HCT116 (cell line): Measurements from ENCODE around the gene ZNF462. TPM values are rescaled to one million over a fixed set of nuclear protein-coding genes. Genes with fewer than 3 reads are reported as not detected.

Source experiments
- ATAC-seq: fragments of 200-7000 bp; cut with Tn5 transposase; 2 replicates; pipeline ENCODE4 v1.9.1; 2020; ENCODE audit warnings: mild to moderate bottlenecking, moderate library complexity
- BruUV-seq: library from RNA; stranded (reverse); fragments of 400-500 nt; replicated peaks from 2 replicates; lab custom pipeline; 2021; lab: Mats Ljungman, UMichigan
- CTCF ChIA-PET: fragments of 300-600 bp; sonication (Branson Sonifier 250); formaldehyde crosslinking; loops from one replicate; lab custom pipeline; 2021; ENCODE audit warnings: antibody characterized with exemption; lab: Charles Lee
- POLR2A ChIA-PET: fragments of 300-600, 350-600 bp; sonication (Branson Sonifier 250); formaldehyde crosslinking; loops from one replicate; lab custom pipeline; 2021; ENCODE audit warnings: antibody characterized with exemption; lab: Charles Lee
- RAD21 ChIA-PET, 2 experiments: fragments of 300-600 bp; sonication (Branson Sonifier 250); formaldehyde crosslinking; loops; one replicate each; lab custom pipeline; 2023; ENCODE audit warnings: low total read pairs in 2 of 2; ENCODE audit not compliant: uncharacterized antibody in 2 of 2, unreplicated experiment in 2 of 2, low non-redundant PET in 1 of 2; lab: Charles Lee
- DNase-seq: peaks from one replicate; pipeline ENCODE4 v3.0.0-alpha.2; 2010; ENCODE audit warnings: low read depth, low spot score
- H2AFZ ChIP-seq: fragments of 200-600 bp; shearing (Covaris generic), sonication (generic); 2 replicates; pipeline ENCODE4 v1.6.1; 2017; ENCODE audit warnings: low read depth, mixed run types, mixed read lengths, antibody characterized with exemption, low read length; ENCODE audit not compliant: poor library complexity, severe bottlenecking
- H3K27ac ChIP-seq: 2 replicates; pipeline ENCODE4 v1.5.1; 2012; ENCODE audit warnings: low read depth, low read length
- H3K27me3 ChIP-seq: fragments of 200-600 bp; sonication (generic); 2 replicates; pipeline ENCODE4 v1.6.1; 2016; ENCODE audit warnings: mixed run types, low read length, mixed read lengths; ENCODE audit not compliant: insufficient read depth
- H3K36me3 ChIP-seq, 2 experiments: fragments of 200-500 bp in 1 of 2; fragments of 200-600 bp in 1 of 2; sonication (Bioruptor generic) in 1 of 2; sonication (generic) in 1 of 2; 2 replicates each; pipeline versions ENCODE4 v1.5.1 to v1.6.1; 2014 to 2016; ENCODE audit warnings: low read length in 2 of 2, inconsistent platforms in 1 of 2, mixed read lengths in 1 of 2, mixed run types in 1 of 2; ENCODE audit not compliant: insufficient read depth in 2 of 2, control insufficient read depth in 1 of 2
- H3K4me1 ChIP-seq, 2 experiments: fragments of 200-600 bp in 1 of 2; sonication (generic) in 1 of 2; 2 replicates each; pipeline versions ENCODE4 v1.5.1 to v1.6.1; 2012 to 2017; ENCODE audit warnings: low read length in 2 of 2, inconsistent platforms in 1 of 2, mild to moderate bottlenecking in 1 of 2, mixed read lengths in 1 of 2, mixed run types in 1 of 2, moderate library complexity in 1 of 2; ENCODE audit not compliant: insufficient read depth in 2 of 2, control insufficient read depth in 1 of 2
- H3K4me2 ChIP-seq: fragments of 200-600 bp; sonication (generic); 2 replicates; pipeline ENCODE4 v1.6.1; 2017; ENCODE audit warnings: mixed run types, low read length, mixed read lengths
- H3K4me3 ChIP-seq, 2 experiments: fragments of 200-600 bp in 1 of 2; sonication (generic) in 1 of 2; replicated peaks in 1 of 2; 2 replicates each; pipeline ENCODE4 v1.5.1; 2011 to 2016; ENCODE audit warnings: low read length in 2 of 2, control low read depth in 1 of 2, low read depth in 1 of 2, mild to moderate bottlenecking in 1 of 2, mixed read lengths in 1 of 2, mixed run types in 1 of 2
- H3K79me2 ChIP-seq: fragments of 200-600 bp; sonication (generic); 2 replicates; pipeline ENCODE4 v1.6.1; 2017; ENCODE audit warnings: mild to moderate bottlenecking, mixed run types, low read length, moderate library complexity, mixed read lengths; ENCODE audit not compliant: insufficient read depth
- H3K9ac ChIP-seq: fragments of 200-600 bp; sonication (generic); 2 replicates; pipeline ENCODE4 v1.6.1; 2016; ENCODE audit warnings: low read length, mixed read lengths
- H3K9me2 ChIP-seq: fragments of 200-600 bp; sonication (generic), shearing (Covaris generic); 2 replicates; pipeline ENCODE4 v1.6.1; 2017; ENCODE audit warnings: mixed run types, mild to moderate bottlenecking, moderate library complexity; ENCODE audit not compliant: insufficient read depth
- H3K9me3 ChIP-seq, 2 experiments: fragments of 200-500 bp in 1 of 2; fragments of 200-600 bp in 1 of 2; sonication (Bioruptor generic) in 1 of 2; sonication (generic) in 1 of 2; 2 replicates each; pipeline ENCODE4 v1.6.1; 2014 to 2017; ENCODE audit warnings: low read length in 2 of 2, mixed read lengths in 2 of 2, inconsistent platforms in 1 of 2, low read depth in 1 of 2, mild to moderate bottlenecking in 1 of 2, mixed run types in 1 of 2, moderate library complexity in 1 of 2; ENCODE audit not compliant: control insufficient read depth in 1 of 2, insufficient read depth in 1 of 2
- H4K20me1 ChIP-seq: fragments of 200-600 bp; sonication (generic), shearing (Covaris generic); 2 replicates; pipeline ENCODE4 v1.6.1; 2017; ENCODE audit warnings: mixed run types, mild to moderate bottlenecking, moderate library complexity; ENCODE audit not compliant: insufficient read depth
- ATF3 ChIP-seq: IDR thresholded peaks from 2 replicates; pipeline ENCODE4 v1.6.1; 2012
- FOSL1 ChIP-seq: IDR thresholded peaks from 2 replicates; pipeline ENCODE4 v1.6.1; 2012; ENCODE audit warnings: low read depth
- SIN3A ChIP-seq: IDR thresholded peaks from 2 replicates; pipeline ENCODE4 v1.6.1; 2012; ENCODE audit warnings: low read depth
- SP1 ChIP-seq: IDR thresholded peaks from 2 replicates; pipeline ENCODE4 v1.6.1; 2012; ENCODE audit warnings: low read depth
- ZBTB33 ChIP-seq: IDR thresholded peaks from 2 replicates; pipeline ENCODE4 v1.6.1; 2011; ENCODE audit warnings: mild to moderate bottlenecking, low read length, moderate library complexity; ENCODE audit not compliant: insufficient replicate concordance; ENCODE audit errors: extremely low read depth
- ZNF274 ChIP-seq: fragments of 200-500 bp; sonication (Bioruptor generic); IDR thresholded peaks from 2 replicates; pipeline ENCODE4 v1.6.1; 2014; ENCODE audit warnings: mild to moderate bottlenecking, low read depth, low read length, inconsistent platforms
- intact Hi-C: fragments of 100-400 bp; cut with micrococcal nuclease; formaldehyde crosslinking; loops from 2 replicates; pipeline ENCODE4 v1.10.0; 2022
- total RNA-seq: library from RNA; stranded (reverse); gene quantifications from one replicate; pipeline ENCODE4 v1.2.1, GENCODE V29; 2021; ENCODE audit not compliant: unreplicated experiment

Gene ZNF462
- total RNA-seq, 1 experiment from 2014 or later, result 18.1 TPM

GRCh38 chr9:106956971-106957370 lies 94.0 kb downstream of the ZNF462 start:
- no peaks in the 10 kb centered on the region for H3K9me2 ChIP-seq
- peaks cover 0 to 5% of the 10 kb centered on the region in 2 experiments; a peak in 1 of 4 replicates for H3K4me1 ChIP-seq
- ChIA-PET RAD21 (no interaction called here), CTCF (no interaction called here), POLR2A (no interaction called here)
- no peak overlapping the region for H3K9ac ChIP-seq
- no peaks in the 10 kb centered on the region for H3K36me3 ChIP-seq
- H3K27me3 ChIP-seq, result no peaks in the 10 kb centered on the region
- no peak overlapping the region for H3K27ac ChIP-seq
- no peaks in the 10 kb centered on the region for H3K79me2 ChIP-seq
- no peak for TF ChIP-seq FOSL1
- no peak for TF ChIP-seq ATF3
- TF ChIP-seq SIN3A, result no peak
- intact Hi-C loops, result no loop called here
- H3K9me3 ChIP-seq, result no peaks in the 10 kb centered on the region
- H4K20me1 ChIP-seq, result no peaks in the 10 kb centered on the region
- DNase-seq (no peak), ATAC-seq (no peak)
- BruUV-seq, result no TSS peak
- no peak overlapping the region for H2AFZ ChIP-seq
- H3K4me3 ChIP-seq, result no peak overlapping the region
- no peak overlapping the region for H3K4me2 ChIP-seq

- intact Hi-C loops, result no loop called here
- CTCF ChIA-PET, result no interaction called here
- ATAC-seq, result no peak
- Histone ChIP-seq H3K4me3 (no peak overlapping the region), H3K4me2 (no peak overlapping the region), H3K27me3 (no peaks in the 10 kb centered on the region), H3K27ac (no peak overlapping the region), H3K36me3 (no peaks in the 10 kb centered on the region), H3K9me2 (no peaks in the 10 kb centered on the region), H4K20me1 (no peaks in the 10 kb centered on the region), H3K9me3 (no peaks in the 10 kb centered on the region), H2AFZ (no peak overlapping the region), H3K4me1 (no peaks in the 10 kb centered on the region), H3K79me2 (no peaks in the 10 kb centered on the region), H3K9ac (no peak overlapping the region)
- TF ChIP-seq ZNF274 (no peak), ZBTB33 (no peak), SP1 (no peak)
- RAD21 ChIA-PET, result no interaction called here
- DNase-seq, result no peak
- BruUV-seq, result no TSS peak
- POLR2A ChIA-PET, result no interaction called here
These were observed 96.1 kb downstream of the ZNF462 start for GRCh38 chr9:106958955-106959657.
